MM.1S (cell line): ENCODE results near the gene MCF2L2.

ENCODE experiments used
- EZH2 ChIP-seq: fragments of 300-600 bp; sonication (generic); optimal IDR thresholded peaks from 2 replicates; pipeline ENCODE3; 2017; ENCODE audit warnings: low read depth, mild to moderate bottlenecking, antibody characterized with exemption, low read length, mixed read lengths
- TF ChIP-seq, protein P1 (sequence below): fragments of 300-600 bp; sonication (generic); IDR thresholded peaks from 2 replicates; pipeline ENCODE4 v1.5.1; 2016; ENCODE audit warnings: antibody characterized with exemption, low read length, mixed read lengths

DNA sequence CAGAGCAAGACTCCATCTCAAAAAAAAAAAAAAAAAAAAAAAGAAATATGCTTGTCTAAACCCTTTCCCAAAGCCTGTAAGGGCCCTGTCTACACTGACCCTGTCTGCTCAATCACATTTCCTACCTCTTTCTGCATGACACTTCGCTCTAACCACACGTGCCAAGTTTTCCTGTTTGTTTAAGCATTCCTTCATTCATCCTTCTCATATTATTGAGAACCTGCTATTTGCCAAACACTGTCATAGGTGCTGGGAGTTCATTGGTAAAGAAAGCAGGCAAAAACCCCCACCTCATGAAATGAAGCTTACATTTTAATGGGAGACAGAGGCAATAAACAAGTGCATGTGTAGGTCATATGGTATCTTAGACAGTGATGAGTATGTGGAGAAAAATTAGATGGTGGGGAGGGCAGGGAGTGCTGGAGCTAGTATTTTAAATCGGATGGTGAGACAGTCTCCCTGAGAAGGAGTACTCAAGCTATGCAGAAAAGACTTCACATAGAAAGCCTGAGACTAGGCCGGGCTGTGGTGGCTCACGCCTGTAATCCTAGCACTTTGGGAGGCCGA is 127.3 kb downstream of the MCF2L2 start:
- TF ChIP-seq EZH2 = no peak
- TF ChIP-seq, protein P1, sequence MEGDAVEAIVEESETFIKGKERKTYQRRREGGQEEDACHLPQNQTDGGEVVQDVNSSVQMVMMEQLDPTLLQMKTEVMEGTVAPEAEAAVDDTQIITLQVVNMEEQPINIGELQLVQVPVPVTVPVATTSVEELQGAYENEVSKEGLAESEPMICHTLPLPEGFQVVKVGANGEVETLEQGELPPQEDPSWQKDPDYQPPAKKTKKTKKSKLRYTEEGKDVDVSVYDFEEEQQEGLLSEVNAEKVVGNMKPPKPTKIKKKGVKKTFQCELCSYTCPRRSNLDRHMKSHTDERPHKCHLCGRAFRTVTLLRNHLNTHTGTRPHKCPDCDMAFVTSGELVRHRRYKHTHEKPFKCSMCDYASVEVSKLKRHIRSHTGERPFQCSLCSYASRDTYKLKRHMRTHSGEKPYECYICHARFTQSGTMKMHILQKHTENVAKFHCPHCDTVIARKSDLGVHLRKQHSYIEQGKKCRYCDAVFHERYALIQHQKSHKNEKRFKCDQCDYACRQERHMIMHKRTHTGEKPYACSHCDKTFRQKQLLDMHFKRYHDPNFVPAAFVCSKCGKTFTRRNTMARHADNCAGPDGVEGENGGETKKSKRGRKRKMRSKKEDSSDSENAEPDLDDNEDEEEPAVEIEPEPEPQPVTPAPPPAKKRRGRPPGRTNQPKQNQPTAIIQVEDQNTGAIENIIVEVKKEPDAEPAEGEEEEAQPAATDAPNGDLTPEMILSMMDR = no peak
